ENCODE measurements around the gene LMLN.

LMLN gene

DNA sequence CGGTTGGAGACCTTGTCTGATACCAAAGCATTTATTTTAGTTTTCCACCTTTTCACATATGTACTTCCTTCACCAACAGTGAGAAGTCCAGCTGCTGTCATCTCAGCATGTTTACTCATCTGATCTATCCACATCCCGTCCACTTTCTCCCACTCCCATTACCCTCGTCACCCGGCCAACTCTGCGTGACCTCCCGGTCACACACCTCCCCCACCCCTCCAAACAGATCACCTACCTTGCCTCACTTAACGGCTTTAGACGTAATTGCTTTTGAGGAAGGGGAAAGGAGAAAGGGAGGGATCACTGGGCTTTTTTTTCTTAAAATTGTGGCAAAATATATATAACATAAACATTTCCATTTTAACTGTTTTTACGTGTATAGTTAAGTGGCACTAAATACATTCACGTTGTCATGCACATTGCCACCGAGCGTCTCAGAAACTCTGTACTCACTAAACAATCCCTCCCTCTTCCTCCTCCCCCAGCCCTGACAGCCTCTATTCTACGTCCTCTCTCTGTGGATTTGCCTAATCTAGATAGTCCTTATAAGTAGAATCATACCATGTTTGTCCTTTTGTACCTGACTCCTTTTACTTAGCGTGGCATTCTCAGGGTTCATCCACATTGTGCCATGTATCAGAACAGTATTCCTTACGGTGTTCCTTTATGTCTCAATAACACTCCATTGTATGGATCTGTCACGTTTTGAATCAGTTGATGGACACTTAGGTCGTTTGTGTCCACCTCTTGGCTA is 67.2 kb downstream of the LMLN start:
- Histone ChIP-seq H3K4me3 (ENCODE audit: insufficient read depth, low read length, poor library complexity, severe bottlenecking) (no peak overlapping the region), H2AFZ (ENCODE audit: low read depth, low read length, severe bottlenecking) (no peak overlapping the region), H3K79me2 (ENCODE audit: insufficient read depth, low read length) (no peaks in the 10 kb centered on the region), H3K9me3 (ENCODE audit: insufficient read depth, low read length) (no peaks in the 10 kb centered on the region), H3K36me3 (ENCODE audit: low read length) (no peaks in the 10 kb centered on the region), H3F3A (ENCODE audit: insufficient read depth) (no peaks in the 10 kb centered on the region), H3K27me3 (ENCODE audit: low read length) (no peaks in the 10 kb centered on the region), H3K27ac (ENCODE audit: low read depth, low read length) (no peak overlapping the region), H3K4me2 (ENCODE audit: low read depth, low read length, poor library complexity, severe bottlenecking) (no peak overlapping the region), H3K9ac (ENCODE audit: low read length) (no peak overlapping the region), H3K9me2 (replicated peaks; ENCODE audit: insufficient read depth, low read length) (no peaks in the 10 kb centered on the region), H4K20me1 (ENCODE audit: low read depth, low read length) (no peaks in the 10 kb centered on the region)
- TF ChIP-seq, protein P1, sequence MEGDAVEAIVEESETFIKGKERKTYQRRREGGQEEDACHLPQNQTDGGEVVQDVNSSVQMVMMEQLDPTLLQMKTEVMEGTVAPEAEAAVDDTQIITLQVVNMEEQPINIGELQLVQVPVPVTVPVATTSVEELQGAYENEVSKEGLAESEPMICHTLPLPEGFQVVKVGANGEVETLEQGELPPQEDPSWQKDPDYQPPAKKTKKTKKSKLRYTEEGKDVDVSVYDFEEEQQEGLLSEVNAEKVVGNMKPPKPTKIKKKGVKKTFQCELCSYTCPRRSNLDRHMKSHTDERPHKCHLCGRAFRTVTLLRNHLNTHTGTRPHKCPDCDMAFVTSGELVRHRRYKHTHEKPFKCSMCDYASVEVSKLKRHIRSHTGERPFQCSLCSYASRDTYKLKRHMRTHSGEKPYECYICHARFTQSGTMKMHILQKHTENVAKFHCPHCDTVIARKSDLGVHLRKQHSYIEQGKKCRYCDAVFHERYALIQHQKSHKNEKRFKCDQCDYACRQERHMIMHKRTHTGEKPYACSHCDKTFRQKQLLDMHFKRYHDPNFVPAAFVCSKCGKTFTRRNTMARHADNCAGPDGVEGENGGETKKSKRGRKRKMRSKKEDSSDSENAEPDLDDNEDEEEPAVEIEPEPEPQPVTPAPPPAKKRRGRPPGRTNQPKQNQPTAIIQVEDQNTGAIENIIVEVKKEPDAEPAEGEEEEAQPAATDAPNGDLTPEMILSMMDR (IDR thresholded peaks at IDR 0.05; ENCODE audit: insufficient read depth, low read length, poor library complexity, severe bottlenecking): no peak
- TF ChIP-seq EZH2phosphoT487 (conservative IDR thresholded peaks at IDR 0.05; ENCODE audit: low read length): no peak

DNA sequence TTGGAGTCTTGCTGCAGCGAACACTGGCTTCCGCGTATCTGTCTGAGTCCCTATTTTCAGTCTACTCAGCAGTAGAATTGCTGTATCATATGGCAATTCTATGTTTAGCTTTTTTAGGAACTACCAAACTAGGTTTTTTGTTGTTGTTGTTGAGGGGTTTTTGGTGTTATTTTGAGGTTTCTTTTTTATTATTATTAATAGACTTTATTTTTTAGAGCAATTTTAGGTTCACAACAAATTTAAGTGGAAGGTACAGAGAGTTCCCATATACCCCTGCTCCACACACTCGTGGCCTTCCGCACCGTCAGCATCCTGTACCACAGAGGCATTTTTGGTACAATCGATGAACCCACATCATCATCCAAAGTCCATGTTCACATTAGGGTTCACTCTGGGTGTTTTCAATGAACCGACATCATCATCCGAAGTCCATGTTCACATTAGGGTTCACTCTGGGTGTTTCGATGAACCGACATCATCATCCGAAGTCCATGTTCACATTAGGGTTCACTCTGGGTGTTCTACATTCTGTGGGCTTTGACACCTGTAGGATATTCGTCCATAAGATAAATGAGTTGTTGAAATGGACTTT is 67.9 kb downstream of the LMLN start:
- H3K9me2 ChIP-seq (replicated peaks; ENCODE audit: insufficient read depth, low read length): no peaks in the 10 kb centered on the region
- no peaks in the 10 kb centered on the region for H3K9me3 ChIP-seq (ENCODE audit: insufficient read depth, low read length)
- H2AFZ ChIP-seq (ENCODE audit: low read depth, low read length, severe bottlenecking): no peak overlapping the region
- TF ChIP-seq, protein P1 (IDR thresholded peaks at IDR 0.05; ENCODE audit: insufficient read depth, low read length, poor library complexity, severe bottlenecking): no peak
- TF ChIP-seq EZH2phosphoT487 (conservative IDR thresholded peaks at IDR 0.05; ENCODE audit: low read length): no peak
- no peaks in the 10 kb centered on the region for H3F3A ChIP-seq (ENCODE audit: insufficient read depth)
- no peaks in the 10 kb centered on the region for H3K27me3 ChIP-seq (ENCODE audit: low read length)
- H3K27ac ChIP-seq (ENCODE audit: low read depth, low read length): no peak overlapping the region
- H4K20me1 ChIP-seq (ENCODE audit: low read depth, low read length): no peaks in the 10 kb centered on the region
- no peak overlapping the region for H3K4me2 ChIP-seq (ENCODE audit: low read depth, low read length, poor library complexity, severe bottlenecking)
- no peak overlapping the region for H3K4me3 ChIP-seq (ENCODE audit: insufficient read depth, low read length, poor library complexity, severe bottlenecking)
- no peaks in the 10 kb centered on the region for H3K79me2 ChIP-seq (ENCODE audit: insufficient read depth, low read length)
- H3K9ac ChIP-seq (ENCODE audit: low read length): no peak overlapping the region
- no peaks in the 10 kb centered on the region for H3K36me3 ChIP-seq (ENCODE audit: low read length)

DNA sequence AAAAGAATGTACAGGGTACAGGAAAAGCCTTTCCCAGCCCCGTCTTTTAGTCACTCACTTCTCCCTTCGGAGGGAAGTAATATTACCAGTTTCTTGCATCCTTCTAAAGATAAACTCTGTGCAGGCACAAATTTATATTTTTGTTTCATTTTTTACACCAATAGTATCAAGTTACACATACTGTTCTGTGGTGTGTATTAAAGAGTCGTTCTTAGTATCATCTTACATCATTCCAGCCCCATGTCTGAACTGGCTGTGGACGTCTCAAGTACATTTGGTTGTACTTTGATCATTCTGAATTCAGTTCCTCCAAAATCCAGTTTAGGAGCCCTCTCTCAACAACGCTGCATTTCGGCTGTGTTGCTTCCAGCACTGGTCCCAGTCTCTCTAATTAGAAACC is 68.7 kb downstream of the LMLN start:
- H3F3A ChIP-seq (ENCODE audit: insufficient read depth): no peaks in the 10 kb centered on the region
- H4K20me1 ChIP-seq (ENCODE audit: low read depth, low read length): no peaks in the 10 kb centered on the region
- no peaks in the 10 kb centered on the region for H3K9me3 ChIP-seq (ENCODE audit: insufficient read depth, low read length)
- TF ChIP-seq, protein P1 (IDR thresholded peaks at IDR 0.05; ENCODE audit: insufficient read depth, low read length, poor library complexity, severe bottlenecking): no peak
- no peaks in the 10 kb centered on the region for H3K9me2 ChIP-seq (replicated peaks; ENCODE audit: insufficient read depth, low read length)
- no peak overlapping the region for H3K9ac ChIP-seq (ENCODE audit: low read length)
- no peak overlapping the region for H3K4me2 ChIP-seq (ENCODE audit: low read depth, low read length, poor library complexity, severe bottlenecking)
- H3K27me3 ChIP-seq (ENCODE audit: low read length): no peaks in the 10 kb centered on the region
- no peak overlapping the region for H3K27ac ChIP-seq (ENCODE audit: low read depth, low read length)
- H2AFZ ChIP-seq (ENCODE audit: low read depth, low read length, severe bottlenecking): no peak overlapping the region
- no peaks in the 10 kb centered on the region for H3K79me2 ChIP-seq (ENCODE audit: insufficient read depth, low read length)
- H3K4me3 ChIP-seq (ENCODE audit: insufficient read depth, low read length, poor library complexity, severe bottlenecking): no peak overlapping the region
- no peaks in the 10 kb centered on the region for H3K36me3 ChIP-seq (ENCODE audit: low read length)

All from SU-DHL-6 (cell line).